HG02943 (cell line): ENCODE results near the gene ATP4A.

Source experiments
- ATAC-seq: cut with Tn5 transposase; IDR thresholded peaks from one replicate; pipeline ENCODE4 v1.9.1; 2021; ENCODE audit warnings: mild to moderate bottlenecking, low read depth, moderate library complexity; ENCODE audit not compliant: unreplicated experiment

The ATP4A gene

DNA sequence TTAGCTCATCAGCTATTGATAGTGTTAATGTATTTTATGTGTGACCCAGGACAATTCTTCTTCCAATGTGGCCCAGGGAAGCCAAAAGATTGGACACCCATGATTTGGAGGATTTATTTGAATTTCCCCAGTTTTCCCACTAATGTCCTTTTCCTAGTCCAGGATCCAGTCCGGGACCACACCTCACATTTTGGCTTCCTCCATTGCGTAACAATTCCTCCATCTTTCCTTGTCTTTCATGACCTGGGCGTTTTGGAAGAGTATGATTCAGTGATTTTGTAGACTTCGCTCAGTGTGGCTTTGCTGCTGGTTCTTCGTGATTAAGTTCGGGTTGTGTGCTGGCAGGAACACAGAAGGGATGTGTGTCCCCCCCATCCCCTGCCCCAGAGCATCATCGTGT lies 3.3 kb upstream of the ATP4A start:
- no peak for ATAC-seq

- no peak for ATAC-seq
Measured at GRCh38 chr19:35565016-35565856, 1.8 kb upstream of the ATP4A start.

GRCh38 chr19:35562776-35563175 lies 682 bp downstream of the ATP4A start:
- ATAC-seq = no peak

GRCh38 chr19:35562336-35562735 lies 1.1 kb downstream of the ATP4A start:
- ATAC-seq = no peak

DNA sequence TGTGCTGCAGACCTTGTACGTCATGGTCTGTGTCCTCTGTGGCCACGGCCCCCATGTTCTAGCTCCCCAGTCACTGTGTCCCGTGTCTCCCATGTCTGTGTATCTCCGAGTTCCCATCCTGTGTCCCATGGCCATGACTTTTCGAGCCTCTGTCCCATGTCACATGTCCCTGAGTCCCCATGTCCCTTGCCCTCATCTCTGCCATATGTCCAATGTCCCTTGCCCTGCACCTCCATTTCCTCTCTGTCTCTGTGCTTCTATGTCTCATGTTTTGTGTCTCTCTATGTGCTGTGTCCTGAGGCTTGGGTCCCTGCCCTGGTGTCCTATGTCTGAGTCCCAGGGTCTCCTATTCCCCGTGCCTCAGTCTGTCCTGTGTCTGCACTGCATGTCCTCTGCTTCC lies 2.0 kb downstream of the ATP4A start:
- ATAC-seq = no peak

- no peak for ATAC-seq
Measured at GRCh38 chr19:35560677-35561076, 2.8 kb downstream of the ATP4A start.

DNA sequence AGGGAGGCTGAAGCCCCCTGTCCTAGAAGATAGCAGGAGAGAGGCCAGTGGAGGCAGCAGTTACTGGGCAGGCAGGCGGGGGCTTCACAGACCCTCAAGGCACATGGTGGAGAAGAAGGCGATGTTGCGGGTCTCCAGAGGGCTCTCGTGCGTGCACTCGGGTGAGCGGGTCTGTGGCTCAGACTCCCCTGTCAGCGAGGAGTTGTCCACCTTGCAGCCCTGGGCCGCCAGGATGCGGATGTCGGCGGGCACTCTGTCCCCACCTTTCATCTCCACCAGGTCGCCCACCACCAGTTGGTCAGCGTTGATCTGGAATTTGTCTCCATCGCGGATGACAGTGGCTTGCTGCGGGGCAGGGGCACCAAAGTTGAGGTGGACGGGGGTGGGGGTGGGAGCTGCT lies 3.2 kb downstream of the ATP4A start:
- ATAC-seq = no peak

DNA sequence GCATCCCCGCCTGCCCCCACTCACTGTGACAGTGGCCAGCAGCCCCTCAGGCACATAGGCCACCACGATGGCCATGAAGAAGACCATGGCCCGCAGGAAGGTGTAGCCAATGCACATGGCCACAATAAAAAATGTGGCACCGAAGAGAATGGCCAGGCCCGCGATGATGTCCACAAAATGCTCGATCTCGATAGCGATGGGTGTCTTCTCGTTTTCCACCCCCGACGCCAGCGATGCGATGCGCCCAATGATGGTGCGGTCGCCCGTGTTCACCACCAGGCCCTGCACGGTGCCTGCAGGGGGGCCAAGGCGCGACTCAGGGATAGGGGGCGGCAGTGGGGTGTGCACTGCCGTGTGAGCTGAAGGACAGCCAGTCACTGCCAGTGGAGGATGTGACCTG lies 3.7 kb downstream of the ATP4A start:
- ATAC-seq = no peak

- ATAC-seq = no peak
Measured at GRCh38 chr19:35559281-35559659, 4.2 kb downstream of the ATP4A start.

- ATAC-seq = no peak
Measured at GRCh38 chr19:35558400-35559280, 4.8 kb downstream of the ATP4A start.

DNA sequence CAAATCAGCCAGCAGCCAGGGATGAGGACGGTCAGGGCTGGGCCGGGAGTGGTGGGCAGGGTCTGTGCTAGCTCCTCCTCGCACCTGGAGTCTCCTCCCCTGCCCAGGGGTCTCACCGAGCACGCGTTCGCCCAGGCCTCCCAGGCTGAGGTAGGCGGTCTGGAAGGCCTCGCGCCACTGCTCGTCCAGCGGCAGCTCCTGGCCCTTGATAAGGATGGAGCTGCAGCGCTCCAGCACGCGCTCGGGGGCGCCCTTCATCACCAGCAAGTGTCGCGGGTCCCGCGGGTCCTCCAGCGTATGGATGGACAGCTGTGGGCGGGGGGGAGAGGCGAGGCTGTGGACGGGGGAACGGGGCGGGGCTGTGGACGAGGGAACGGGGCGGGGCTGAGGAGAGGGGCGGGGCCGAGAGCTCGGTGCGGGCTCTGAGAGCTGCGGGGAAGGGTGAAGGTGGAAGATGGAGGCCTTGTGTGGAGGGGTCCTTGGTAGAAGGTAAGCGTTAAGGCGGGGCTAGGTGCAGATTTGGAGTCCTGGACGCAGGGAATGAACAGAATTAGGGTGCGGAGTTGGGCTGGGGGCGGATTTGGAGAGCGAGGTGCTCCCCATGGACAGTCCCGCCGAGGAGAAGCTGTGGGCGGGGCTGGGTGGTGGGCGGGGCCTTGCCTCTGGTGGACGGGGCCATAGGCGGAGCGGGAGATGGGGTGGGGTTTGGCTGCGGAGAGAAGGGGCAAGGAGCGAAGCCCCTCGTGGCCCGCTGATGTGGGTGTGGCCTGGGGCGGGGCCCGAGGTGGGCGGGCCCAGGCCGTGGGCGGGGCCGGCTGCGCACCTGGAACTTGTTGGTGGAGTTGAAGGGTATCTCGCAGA lies 5.7 kb downstream of the ATP4A start:
- no peak for ATAC-seq

DNA sequence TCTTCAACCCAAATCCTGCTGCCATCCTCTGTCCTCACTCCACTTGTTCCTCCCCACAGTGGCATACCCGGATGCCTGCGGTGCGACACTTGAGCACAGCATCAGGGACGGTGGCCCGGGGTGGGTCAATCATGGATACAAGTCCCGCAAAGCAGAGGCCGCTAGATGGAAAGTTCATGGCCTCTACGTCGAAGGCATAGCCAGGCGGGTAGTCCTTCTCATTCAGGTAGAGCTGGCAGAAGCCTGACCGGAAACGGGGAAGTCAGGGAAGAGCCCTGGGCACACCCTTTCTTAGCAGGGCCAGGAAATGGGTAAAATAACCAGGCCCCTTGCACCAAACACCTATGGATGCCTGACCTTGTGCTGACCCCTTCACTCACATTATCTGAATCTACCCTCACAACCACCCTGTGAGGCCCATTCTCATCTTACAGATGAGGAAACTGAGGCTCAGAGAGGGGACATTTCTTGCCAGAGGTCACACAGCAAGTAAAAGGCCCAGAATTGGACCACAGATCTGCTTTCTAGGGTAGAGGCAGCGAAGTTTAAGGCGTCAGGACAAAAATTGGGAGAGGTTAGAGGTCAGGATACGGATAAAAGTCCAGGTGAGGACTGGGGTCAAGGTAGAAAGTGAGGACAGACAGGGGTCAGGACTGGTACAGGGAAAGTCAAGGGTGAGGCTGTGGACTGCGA lies 6.5 kb downstream of the ATP4A start:
- ATAC-seq = no peak

GRCh38 chr19:35556025-35556590 lies 7.3 kb downstream of the ATP4A start:
- no peak for ATAC-seq

DNA sequence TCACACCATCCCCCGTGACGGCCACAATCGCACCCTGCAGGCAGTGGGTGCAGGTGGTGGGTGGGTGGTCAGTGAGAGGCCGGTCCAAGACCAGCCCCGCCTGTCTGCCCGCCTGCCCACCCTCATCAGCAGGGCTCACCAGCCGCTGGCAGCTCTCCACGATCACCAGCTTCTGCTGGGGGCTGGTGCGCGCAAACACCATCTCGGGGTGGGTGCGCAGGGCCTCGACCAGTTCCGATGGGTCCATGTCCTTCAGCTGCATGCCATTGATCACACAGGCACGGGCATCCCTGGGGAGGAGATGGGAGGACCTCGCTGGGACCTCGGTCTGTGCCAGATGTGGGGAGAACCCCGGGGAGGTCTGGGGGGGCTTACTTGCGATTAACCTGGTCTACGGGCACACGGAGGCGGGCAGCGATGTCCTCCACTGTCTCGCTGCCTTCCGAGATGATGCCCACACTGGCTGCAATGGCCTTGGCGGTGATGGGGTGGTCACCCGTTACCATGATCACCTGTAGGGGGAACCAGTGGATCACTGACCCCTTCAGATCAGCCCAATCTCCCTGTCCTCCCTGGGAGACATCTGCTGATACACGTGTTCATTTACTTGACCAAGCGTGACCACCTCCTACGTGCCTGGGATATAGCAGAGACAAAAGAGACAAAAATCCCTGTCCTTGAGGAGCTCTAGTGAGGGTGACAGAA lies 8.0 kb downstream of the ATP4A start:
- no peak for ATAC-seq

- ATAC-seq = no peak
Measured at GRCh38 chr19:35554076-35554475, 9.4 kb downstream of the ATP4A start.

DNA sequence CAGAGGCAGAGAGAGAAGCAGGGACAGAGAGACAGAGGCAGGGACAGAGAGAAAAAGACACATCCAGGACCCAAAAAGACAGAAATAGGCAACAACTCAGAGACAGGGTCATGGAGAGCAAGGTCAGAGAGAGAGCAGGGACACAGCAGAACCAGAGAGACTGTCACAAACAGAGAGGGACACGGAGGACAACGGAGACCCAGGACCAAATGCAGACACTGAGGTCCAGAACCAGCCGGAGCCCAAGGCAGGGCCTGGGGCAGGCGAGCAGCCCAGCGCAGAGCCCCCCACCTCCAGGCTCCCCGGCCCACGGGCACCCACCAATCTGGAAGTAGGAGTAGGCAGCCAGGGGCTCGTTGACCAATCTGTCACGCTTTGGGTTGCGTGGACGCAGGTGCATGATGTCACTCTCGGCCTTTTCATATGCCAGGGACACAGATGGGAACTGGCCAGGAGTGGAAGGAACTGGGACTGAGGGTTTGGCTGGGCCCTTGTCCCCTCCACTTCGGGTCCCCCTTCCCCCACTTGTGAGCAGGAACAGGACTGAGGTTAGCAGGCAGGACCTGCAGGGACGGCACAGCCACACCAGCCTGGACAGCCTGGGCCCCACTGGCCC lies 10.0 kb downstream of the ATP4A start:
- ATAC-seq = no peak

GRCh38 chr19:35552534-35553384 lies 10.7 kb downstream of the ATP4A start:
- no peak for ATAC-seq
